Measurements from ENCODE around the gene FAM114A1. TPM values are rescaled to one million over a fixed set of nuclear protein-coding genes. Genes with fewer than 3 reads are reported as not detected.
A peak's percentile ranks its signal among the peaks of the same experiment; 100 is the strongest.

The FAM114A1 gene
- polyA plus RNA-seq, 3 donors: 3.2 to 12.0 (median 4.1) TPM

DNA sequence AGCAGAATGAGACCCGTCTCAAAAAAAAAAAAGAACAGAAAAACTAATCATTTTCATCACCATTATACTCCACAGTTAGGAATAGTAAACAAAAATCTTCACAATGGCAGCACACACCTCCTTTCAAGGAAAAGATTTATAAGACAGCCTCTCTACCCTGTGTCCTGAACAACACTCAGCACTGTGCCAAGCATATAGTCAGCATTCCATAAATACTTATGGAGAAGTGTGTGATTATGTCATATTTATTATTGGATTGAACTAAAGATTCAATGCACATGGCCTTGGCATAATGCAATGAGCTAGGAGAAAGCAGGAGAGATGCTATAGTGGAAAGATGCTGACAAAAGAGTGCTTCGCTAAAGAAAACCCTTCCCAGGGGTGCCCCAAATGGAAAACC, 52.6 kb downstream of the FAM114A1 start:
- no peak overlapping the region for H3K4me3 Mint-ChIP-seq
- peaks cover 0 to 3% (median 0%) of the 10 kb centered on the region in 7 donors for H3K9me3 Mint-ChIP-seq
- no peaks in the 10 kb centered on the region for H4K20me1 ChIP-seq (ENCODE audit: insufficient read depth, low read length)
- no peaks in the 10 kb centered on the region for H3K27me3 Mint-ChIP-seq (ENCODE audit: low read depth in 3 of 3)
- H3K4me2 ChIP-seq (replicated peaks; ENCODE audit: extremely low read depth, low read length, poor library complexity, severe bottlenecking): no peak overlapping the region
- intact Hi-C loops (cut with micrococcal nuclease): no loop called here
- no peak overlapping the region for H3K9ac ChIP-seq (ENCODE audit: insufficient read depth, low read length, poor library complexity, severe bottlenecking)
- TF ChIP-seq, protein P1, sequence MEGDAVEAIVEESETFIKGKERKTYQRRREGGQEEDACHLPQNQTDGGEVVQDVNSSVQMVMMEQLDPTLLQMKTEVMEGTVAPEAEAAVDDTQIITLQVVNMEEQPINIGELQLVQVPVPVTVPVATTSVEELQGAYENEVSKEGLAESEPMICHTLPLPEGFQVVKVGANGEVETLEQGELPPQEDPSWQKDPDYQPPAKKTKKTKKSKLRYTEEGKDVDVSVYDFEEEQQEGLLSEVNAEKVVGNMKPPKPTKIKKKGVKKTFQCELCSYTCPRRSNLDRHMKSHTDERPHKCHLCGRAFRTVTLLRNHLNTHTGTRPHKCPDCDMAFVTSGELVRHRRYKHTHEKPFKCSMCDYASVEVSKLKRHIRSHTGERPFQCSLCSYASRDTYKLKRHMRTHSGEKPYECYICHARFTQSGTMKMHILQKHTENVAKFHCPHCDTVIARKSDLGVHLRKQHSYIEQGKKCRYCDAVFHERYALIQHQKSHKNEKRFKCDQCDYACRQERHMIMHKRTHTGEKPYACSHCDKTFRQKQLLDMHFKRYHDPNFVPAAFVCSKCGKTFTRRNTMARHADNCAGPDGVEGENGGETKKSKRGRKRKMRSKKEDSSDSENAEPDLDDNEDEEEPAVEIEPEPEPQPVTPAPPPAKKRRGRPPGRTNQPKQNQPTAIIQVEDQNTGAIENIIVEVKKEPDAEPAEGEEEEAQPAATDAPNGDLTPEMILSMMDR (IDR thresholded peaks at IDR 0.05): no peak
- H3K4me3 ChIP-seq (replicated peaks in 1 of 3; ENCODE audit: low read depth in 2 of 3, low read length in 3 of 3): no peak overlapping the region
- H3K36me3 Mint-ChIP-seq: peaks cover 61 to 74% of the 10 kb centered on the region in 2 donors
- 100% methylated on average over 1 of the region's 2 CpGs for WGBS (ENCODE audit: insufficient coverage)
- H3K27me3 ChIP-seq (ENCODE audit: control insufficient read depth in 2 of 2, insufficient read depth in 2 of 2, low read length in 2 of 2): no peaks in the 10 kb centered on the region
- peaks cover 26 to 77% of the 10 kb centered on the region in 2 donors for H3K36me3 ChIP-seq (replicated peaks in 1 of 2; ENCODE audit: control insufficient read depth in 1 of 2, insufficient read depth in 2 of 2, low read length in 2 of 2)
- H3K27ac ChIP-seq (ENCODE audit: low read depth in 1 of 2, low read length in 2 of 2): no peak overlapping the region
- H3K4me1 ChIP-seq (ENCODE audit: control insufficient read depth in 1 of 2, insufficient read depth in 2 of 2, low read length in 2 of 2): no peaks in the 10 kb centered on the region
- no peaks in the 10 kb centered on the region for H3K9me3 ChIP-seq (replicated peaks in 1 of 2; ENCODE audit: control insufficient read depth in 1 of 2, insufficient read depth in 1 of 2, low read length in 2 of 2)
- peak overlapping the region in 1 of 7 donors; percentile 30 for H3K27ac Mint-ChIP-seq
- no peak for DNase-seq
- H3K79me2 ChIP-seq (ENCODE audit: insufficient read depth, low read length): no peaks in the 10 kb centered on the region
- peaks cover under 1% of the 10 kb centered on the region for H3K4me1 Mint-ChIP-seq
- no peak overlapping the region for H2AFZ ChIP-seq (ENCODE audit: insufficient read depth, low read depth, low read length, poor library complexity, severe bottlenecking)

DNA sequence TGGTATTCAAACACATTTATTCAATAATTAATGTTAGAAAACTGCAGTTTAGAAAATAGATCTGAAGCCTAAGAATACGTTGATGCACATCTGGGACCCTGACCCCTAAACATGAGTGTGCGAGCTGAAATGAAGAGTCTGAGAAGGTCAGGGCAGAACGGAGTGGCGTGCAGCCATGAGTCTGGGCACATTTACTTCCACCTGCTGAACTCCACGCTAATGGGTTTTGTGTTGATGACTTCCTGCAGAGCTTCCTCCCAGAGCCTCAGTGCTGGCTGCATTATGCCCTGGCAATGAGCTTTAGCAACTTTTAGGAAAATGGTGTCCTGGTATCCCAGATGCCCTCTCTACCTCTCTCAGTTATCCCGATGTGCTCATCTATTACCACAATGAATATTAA, 53.1 kb downstream of the FAM114A1 start:
- Mint-ChIP-seq H3K36me3 (peaks cover 58 to 70% of the 10 kb centered on the region in 2 donors), H3K9me3 (peaks cover 0 to 3% (median 0%) of the 10 kb centered on the region in 7 donors), H3K27ac (peak overlapping the region in 1 of 7 donors; percentile 38), H3K4me3 (no peak overlapping the region), H3K27me3 (ENCODE audit: low read depth in 3 of 3) (no peaks in the 10 kb centered on the region), H3K4me1 (no peaks in the 10 kb centered on the region)
- no peaks in the 10 kb centered on the region for H3K27me3 ChIP-seq (ENCODE audit: control insufficient read depth in 2 of 2, insufficient read depth in 2 of 2, low read length in 2 of 2)
- H3K9me3 ChIP-seq (replicated peaks in 1 of 2; ENCODE audit: control insufficient read depth in 1 of 2, insufficient read depth in 1 of 2, low read length in 2 of 2): no peaks in the 10 kb centered on the region
- H3K9ac ChIP-seq (ENCODE audit: insufficient read depth, low read length, poor library complexity, severe bottlenecking): no peak overlapping the region
- no peaks in the 10 kb centered on the region for H3K79me2 ChIP-seq (ENCODE audit: insufficient read depth, low read length)
- TF ChIP-seq, protein P1 (IDR thresholded peaks at IDR 0.05): no peak
- H3K36me3 ChIP-seq (replicated peaks in 1 of 2; ENCODE audit: control insufficient read depth in 1 of 2, insufficient read depth in 2 of 2, low read length in 2 of 2): peaks cover 21 to 77% of the 10 kb centered on the region in 2 donors
- intact Hi-C loops (cut with micrococcal nuclease): no loop called here
- no peak for DNase-seq
- no peak overlapping the region for H3K27ac ChIP-seq (ENCODE audit: low read depth in 1 of 2, low read length in 2 of 2)
- no peak overlapping the region for H3K4me2 ChIP-seq (replicated peaks; ENCODE audit: extremely low read depth, low read length, poor library complexity, severe bottlenecking)
- no peaks in the 10 kb centered on the region for H4K20me1 ChIP-seq (ENCODE audit: insufficient read depth, low read length)
- H3K4me3 ChIP-seq (replicated peaks in 1 of 3; ENCODE audit: low read depth in 2 of 3, low read length in 3 of 3): no peak overlapping the region
- 44% methylated on average over 6 of the region's 6 CpGs for WGBS (ENCODE audit: insufficient coverage)
- no peaks in the 10 kb centered on the region for H3K4me1 ChIP-seq (ENCODE audit: control insufficient read depth in 1 of 2, insufficient read depth in 2 of 2, low read length in 2 of 2)
- no peak overlapping the region for H2AFZ ChIP-seq (ENCODE audit: insufficient read depth, low read depth, low read length, poor library complexity, severe bottlenecking)
